KG1 (cell line): ENCODE results near the gene OGFOD1.
"Not testable (repeated sequence)": the region's sequence is repeated elsewhere in the genome, so short reads cannot be mapped to it uniquely, and the experiment has no call there.

Experiments used
- DNase-seq: peaks from one replicate; lab custom pipeline; 2025; lab: John Stamatoyannopoulos, UW

Gene OGFOD1

GRCh38 chr16:56480776-56481467 is 29.6 kb downstream of the OGFOD1 start:
- DNase-seq = no peak

GRCh38 chr16:56481468-56482122 is 30.2 kb downstream of the OGFOD1 start:
- DNase-seq = no peak

GRCh38 chr16:56482683-56483236 is 31.4 kb downstream of the OGFOD1 start:
- DNase-seq = no peak

- DNase-seq = no peak
Observed at GRCh38 chr16:56483394-56483793, 32.0 kb downstream of the OGFOD1 start.

GRCh38 chr16:56488035-56488434 is 36.7 kb downstream of the OGFOD1 start:
- no peak for DNase-seq

- not testable (repeated sequence) for DNase-seq
Observed at GRCh38 chr16:56488868-56489267, 37.5 kb downstream of the OGFOD1 start.

- DNase-seq = no peak
Observed at GRCh38 chr16:56491657-56492261, 40.4 kb downstream of the OGFOD1 start.

- no peak for DNase-seq
Observed at GRCh38 chr16:56493126-56493525, 41.8 kb downstream of the OGFOD1 start.

- no peak for DNase-seq
Observed at GRCh38 chr16:56493815-56494214, 42.5 kb downstream of the OGFOD1 start.

- no peak for DNase-seq
Observed at GRCh38 chr16:56505181-56505580, 53.8 kb downstream of the OGFOD1 start.

GRCh38 chr16:56506941-56507340 is 55.6 kb downstream of the OGFOD1 start:
- no peak for DNase-seq

- DNase-seq = no peak
Observed at GRCh38 chr16:56510544-56510943, 59.2 kb downstream of the OGFOD1 start.

GRCh38 chr16:56512025-56512424 is 60.7 kb downstream of the OGFOD1 start:
- DNase-seq = no peak

GRCh38 chr16:56513091-56513490 is 61.7 kb downstream of the OGFOD1 start:
- no peak for DNase-seq

- peak; percentile 19 for DNase-seq
Observed at GRCh38 chr16:56513972-56514371, 62.6 kb downstream of the OGFOD1 start.

GRCh38 chr16:56514845-56515244 is 63.5 kb downstream of the OGFOD1 start:
- DNase-seq = no peak

- no peak for DNase-seq
Observed at GRCh38 chr16:56515665-56516064, 64.3 kb downstream of the OGFOD1 start.

- no peak for DNase-seq
Observed at GRCh38 chr16:56517206-56517605, 65.9 kb downstream of the OGFOD1 start.

- DNase-seq = no peak
Observed at GRCh38 chr16:56518425-56518824, 67.1 kb downstream of the OGFOD1 start.

GRCh38 chr16:56519459-56520250 is 68.3 kb downstream of the OGFOD1 start, which contains the start of gene BBS2:
Gene BBS2, minus strand, starts transcription at chr16:56520024. Its CDS starts 162 bp downstream, at chr16:56519862.
- peak; percentile 78 for DNase-seq

- DNase-seq = no peak
Observed at GRCh38 chr16:56520251-56520577, 68.9 kb downstream of the OGFOD1 start.

- no peak for DNase-seq
Observed at GRCh38 chr16:56525236-56525635, 73.9 kb downstream of the OGFOD1 start.
